Activated T-helper 1 cell treated with anti-CD3 and anti-CD28 coated beads, Interleukin-2, amount 50 U/mL, for 16 hours (primary cell): ENCODE measurements around the gene KANK3.
A peak's percentile ranks its signal among the peaks of the same experiment; 100 is the strongest.
"Not testable (repeated sequence)": the region's sequence is repeated elsewhere in the genome, so short reads cannot be mapped to it uniquely, and the experiment has no call there.

ENCODE experiments used
- DNase-seq, 2 donors: peaks; one replicate each; pipeline ENCODE4 v3.0.0-alpha.2; 2020; ENCODE audit warnings: low read depth in 1 of 2, low spot score in 1 of 2

The KANK3 gene

GRCh38 chr19:8371011-8371804, 28.1 kb upstream of the KANK3 start:
- no peak for DNase-seq

DNA sequence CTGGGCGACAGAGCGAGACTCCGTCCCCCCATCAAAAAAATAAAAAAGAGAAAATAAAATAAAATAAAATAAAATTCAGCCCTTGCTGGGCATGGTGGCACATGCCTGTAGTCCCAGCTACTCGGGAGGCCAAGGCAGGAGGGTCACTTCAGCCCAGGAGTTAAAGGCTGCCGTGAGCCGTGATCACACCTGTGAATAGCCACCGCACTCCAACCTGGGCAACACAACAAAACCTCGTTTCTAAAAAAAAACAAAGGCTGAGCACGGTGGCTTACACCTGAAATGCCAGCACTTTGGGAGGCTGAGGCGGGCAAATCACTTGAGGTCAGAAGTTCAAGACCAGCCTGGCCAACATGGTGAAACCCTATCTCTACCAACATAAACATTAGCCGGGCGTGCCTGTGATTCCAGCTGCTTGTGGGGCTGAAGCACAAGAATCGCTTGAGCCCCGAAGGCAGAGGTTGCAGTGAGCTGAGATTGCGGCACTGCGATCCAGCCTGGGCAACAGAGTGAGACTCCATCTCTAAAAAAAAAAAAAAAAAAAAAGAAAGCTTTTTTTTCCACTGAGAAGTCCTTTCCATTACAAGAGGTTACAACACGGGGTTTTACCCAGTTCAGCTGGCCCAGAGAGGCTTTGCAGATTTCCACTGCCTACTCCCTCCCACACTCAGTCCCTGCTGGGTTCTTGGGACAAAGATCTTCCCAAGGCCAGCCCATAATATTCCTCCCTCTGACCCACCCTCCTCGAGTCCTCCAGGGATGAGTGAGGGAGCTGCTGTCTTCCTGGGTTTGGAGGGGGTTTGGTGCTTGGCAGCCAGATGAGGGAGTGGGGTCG, 27.3 kb upstream of the KANK3 start:
- no peak for DNase-seq

DNA sequence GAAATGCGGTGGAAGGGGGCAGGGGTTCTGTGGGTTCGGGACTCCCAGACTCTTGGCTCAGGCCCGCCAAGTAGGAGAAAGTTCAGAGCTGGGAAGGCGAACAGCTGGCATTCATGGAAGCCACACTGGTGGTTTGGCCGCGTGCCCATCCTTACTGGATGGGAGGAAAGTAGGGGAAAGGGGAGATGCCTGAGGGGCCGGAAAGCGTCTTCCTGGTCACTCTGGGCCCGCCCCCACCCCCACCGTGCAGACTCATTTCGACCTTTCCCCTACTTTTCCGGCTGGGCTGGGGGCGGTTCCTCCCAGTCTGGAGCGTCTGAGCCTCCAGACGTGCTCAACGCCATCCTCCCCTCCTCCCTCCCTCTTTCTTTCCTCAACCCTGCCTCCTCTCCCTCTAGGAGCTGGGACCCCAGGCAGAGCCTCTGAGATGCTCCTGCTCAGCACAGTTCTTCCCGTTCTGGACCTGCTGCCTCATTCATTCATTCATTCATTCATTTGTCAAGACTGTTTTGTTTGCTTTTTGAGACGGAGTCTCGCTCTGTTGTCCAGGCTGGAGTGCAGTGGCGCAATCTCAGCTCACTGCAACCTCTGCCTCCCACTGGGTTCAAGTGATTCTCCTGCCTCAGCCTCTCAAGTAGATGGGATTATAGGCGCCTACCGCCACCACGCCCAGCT, 24.4 kb upstream of the KANK3 start:
- DNase-seq = no peak

GRCh38 chr19:8366961-8367326, 23.9 kb upstream of the KANK3 start:
- DNase-seq = no peak

DNA sequence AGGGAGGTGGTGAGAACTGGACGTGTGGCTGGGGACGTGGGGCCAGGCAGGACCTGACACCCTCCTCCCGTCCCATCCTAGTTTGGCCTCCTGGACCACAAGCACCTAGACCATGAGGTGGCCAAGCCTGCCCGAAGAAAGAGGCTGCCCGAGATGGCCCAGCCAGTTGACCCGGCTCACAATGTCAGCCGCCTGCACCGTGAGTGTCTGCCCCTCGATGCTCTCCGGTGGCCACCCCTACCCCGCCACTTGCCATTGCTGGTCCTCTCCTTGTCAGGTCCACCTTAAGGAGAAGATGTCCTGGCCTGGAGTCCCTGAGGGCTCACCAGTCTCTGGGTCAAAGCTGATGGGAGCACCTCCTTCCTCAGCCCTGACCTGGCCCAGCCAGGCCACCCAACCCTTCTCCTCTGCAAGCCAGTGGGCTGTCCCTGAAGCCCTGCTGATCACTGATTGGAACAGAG, 23.1 kb upstream of the KANK3 start:
- no peak for DNase-seq

DNA sequence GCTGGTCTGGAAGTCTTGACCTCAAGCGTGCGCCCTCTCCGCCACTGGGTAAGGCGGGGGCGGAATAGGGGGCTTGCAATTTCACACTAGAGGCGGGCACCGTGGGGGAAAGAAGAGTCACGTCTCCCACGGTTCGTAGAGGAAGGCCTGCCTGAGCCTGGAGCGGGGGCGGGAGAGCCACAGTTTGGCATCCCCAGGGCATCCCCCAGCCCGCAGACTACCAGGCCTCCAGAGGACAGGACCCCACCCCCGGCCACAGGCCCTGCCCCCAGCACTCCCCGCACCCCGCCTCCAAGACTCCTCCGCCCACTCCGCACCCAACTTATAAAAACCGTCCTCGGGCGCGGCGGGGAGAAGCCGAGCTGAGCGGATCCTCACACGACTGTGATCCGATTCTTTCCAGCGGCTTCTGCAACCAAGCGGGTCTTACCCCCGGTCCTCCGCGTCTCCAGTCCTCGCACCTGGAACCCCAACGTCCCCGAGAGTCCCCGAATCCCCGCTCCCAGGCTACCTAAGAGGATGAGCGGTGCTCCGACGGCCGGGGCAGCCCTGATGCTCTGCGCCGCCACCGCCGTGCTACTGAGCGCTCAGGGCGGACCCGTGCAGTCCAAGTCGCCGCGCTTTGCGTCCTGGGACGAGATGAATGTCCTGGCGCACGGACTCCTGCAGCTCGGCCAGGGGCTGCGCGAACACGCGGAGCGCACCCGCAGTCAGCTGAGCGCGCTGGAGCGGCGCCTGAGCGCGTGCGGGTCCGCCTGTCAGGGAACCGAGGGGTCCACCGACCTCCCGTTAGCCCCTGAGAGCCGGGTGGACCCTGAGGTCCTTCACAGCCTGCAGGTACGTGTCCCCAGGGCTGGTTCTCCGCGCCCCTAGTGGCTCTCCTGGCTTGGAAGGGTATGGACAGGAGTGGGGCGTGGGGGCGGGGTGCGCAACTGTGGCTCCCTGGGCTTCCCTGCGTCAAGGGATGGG, 21.0 kb upstream of the KANK3 start, which contains the start of gene ANGPTL4:
Gene ANGPTL4, plus strand, starts transcription at position 353 of the 969 bp plus-strand sequence. Its CDS starts 167 bp downstream, at position 520.
- DNase-seq = peak in 1 of 2 donors; percentile 27

DNA sequence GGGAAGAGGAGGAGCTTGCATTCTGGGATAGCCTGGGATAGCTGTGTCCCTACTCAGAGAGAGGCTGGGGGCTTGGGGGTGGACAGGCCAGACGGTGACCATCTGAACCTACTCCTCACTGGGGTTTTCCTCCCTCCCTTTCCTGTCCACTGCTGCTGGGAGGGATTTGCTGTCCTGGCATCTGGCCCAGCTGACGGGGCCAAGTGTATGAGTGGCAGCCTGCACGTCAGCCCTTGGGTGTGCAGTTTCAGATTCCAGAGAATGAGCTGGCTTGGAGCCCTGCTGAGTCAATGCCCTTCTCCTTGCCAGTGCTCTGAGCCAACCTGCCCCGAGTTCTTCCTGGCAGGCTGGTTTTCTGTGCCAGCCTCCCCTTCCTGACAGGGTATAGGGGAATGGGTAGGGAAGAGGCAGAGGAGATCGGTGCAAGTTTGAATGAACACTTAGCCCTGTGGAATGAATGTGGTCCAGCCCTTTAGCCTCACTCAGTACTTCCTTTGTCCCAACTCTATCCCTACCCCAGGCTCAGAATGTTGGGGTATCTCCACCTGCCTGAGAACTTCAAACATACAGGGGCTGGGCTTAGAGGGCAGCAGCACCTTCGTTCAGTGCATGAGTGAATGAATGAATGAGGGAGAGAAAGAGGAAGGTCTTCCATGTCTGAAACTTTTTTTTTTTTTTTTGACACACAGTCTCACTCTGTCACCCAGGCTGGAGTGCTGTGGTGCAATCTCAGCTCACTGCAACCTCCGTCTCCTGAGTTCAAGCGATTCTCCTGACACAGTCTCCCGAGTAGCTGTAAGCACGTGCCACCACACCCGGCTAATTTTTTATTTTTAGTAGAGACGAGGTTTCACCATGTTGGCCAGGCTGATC, 19.1 kb upstream of the KANK3 start:
- no peak for DNase-seq

- no peak for DNase-seq
Measured at GRCh38 chr19:8360196-8360595, 17.1 kb upstream of the KANK3 start.

DNA sequence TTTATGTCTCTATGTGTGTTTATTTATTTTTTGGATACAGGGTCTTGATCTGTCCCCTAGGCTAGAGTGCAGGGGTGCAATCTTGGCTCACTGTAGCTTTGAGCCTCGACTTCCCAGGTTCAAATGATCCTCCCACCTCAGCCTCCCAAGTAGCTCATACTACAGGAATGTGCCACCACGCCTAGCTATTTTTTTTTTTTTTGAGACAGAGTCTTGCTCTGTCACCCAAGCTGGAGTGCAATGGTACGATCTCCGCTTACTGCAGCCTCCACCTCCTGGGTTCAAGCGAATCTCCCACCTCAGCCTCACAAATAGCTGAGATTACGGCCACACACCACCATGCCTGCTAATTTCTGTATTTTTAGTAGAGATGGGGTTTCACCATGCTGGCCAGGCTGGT, 15.9 kb upstream of the KANK3 start:
- DNase-seq = no peak

- no peak for DNase-seq
Measured at GRCh38 chr19:8357007-8357521, 14.0 kb upstream of the KANK3 start.

GRCh38 chr19:8355631-8356402, 12.8 kb upstream of the KANK3 start:
- no peak for DNase-seq

- DNase-seq = not testable (repeated sequence)
Measured at GRCh38 chr19:8352845-8353244, 9.8 kb upstream of the KANK3 start.

DNA sequence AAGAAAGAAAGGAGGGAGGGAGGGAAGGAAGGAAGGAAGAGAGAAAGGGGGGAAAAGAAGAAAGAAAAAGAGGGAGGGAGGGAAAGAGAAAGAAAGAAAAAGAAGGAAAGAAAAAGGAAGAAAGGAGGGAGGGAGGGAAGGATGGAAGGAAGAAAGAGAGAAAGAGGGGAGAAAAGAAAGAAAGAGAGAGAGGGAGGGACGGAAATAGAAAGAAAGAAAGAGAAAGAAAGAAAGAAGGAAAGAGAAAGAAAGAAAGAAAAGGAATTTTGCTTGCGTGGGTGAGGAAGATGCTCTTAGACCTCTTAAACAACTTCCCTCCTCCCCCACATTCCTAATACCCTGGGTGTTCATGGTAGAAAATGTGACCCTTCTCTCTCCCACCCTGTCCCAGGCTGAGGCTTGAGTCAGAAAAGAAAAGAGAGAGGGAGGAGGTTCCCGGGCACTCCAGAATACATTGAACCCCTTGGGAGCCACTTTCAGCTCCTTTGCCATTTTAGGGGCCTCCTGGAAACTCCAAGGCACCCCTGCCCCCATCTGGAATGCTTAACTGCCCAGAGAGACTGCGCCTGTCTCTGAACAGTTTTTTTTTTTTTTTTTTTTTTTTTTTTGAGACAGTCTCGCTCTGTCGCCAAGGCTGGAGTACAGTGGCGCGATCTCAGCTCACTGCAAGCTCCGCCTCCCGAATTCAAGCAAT, 9.2 kb upstream of the KANK3 start:
- no peak for DNase-seq

DNA sequence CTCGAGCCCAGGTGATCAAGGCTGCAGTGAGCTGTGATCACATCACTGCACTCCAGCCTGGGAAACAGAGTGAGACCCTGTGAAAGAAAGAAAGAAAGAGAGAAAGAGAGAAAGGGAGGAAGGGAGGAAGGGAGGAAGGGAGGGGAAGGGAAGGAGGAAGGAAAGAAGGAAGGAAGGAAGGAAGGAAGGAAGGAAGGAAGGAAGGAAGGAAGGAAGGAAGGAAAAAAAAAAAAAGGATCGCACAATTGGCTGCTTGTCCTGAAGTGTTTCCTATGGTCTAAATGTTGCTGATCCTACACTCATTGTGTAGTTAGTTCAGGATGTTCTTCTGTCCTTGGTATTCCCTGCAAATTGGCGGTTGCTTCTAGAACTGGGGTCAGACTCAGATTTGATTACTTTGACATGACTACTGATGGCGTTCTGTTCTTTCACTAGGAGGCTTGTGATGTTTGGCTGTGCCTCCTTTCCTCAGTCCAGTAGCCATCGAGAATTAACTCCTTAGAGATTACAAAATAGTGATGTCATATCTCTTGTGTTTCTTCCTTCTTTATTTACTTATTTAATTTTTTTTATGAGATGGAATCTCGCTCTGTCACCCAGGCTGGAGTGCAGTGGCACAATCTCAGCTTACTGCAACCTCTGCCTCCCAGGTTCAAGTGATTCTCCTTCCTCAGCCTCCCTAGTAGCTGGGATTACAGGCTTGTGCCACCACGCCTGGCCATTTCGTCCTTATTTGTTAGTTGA, 6.7 kb upstream of the KANK3 start:
- not testable (repeated sequence) for DNase-seq

DNA sequence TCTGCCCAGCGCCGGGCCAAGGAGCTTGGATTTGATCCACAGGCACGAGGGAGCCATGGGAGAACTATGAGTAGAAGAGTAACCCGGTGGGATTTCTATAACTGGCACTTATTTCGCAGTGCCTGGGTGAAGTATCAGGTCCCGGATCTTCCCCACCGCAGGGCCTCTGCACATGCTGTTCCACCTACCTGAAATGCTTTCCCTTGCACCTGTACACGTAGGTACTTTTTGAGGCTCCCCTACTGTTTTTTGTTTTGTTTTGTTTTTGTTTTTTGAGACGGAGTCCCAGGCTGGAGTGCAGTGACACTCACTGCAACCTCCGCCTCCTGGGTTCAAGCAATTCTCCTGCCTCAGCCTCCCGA, 402 bp upstream of the KANK3 start:
- no peak for DNase-seq

GRCh38 chr19:8342316-8342683, 762 bp downstream of the KANK3 start:
- DNase-seq = no peak

- DNase-seq = not testable (repeated sequence)
Measured at GRCh38 chr19:8341504-8341903, 1.6 kb downstream of the KANK3 start.
